CD4-positive, alpha-beta T cell treated with Interferon alpha-2 for 1 hour (primary cell): Measurements from ENCODE around the gene LAMTOR1.
A peak's percentile ranks its signal among the peaks of the same experiment; 100 is the strongest.

Experiments used
- DNase-seq, 2 donors: peaks; one replicate each; pipeline ENCODE4 v3.0.0-alpha.2; 2020 to 2022

The LAMTOR1 gene

GRCh38 chr11:72080326-72081183, 22.5 kb downstream of the LAMTOR1 start, which contains the start of the genes LRRC51 and NUMA1:
LRRC51 (plus strand) TSS chr11:72080850; CDS start chr11:72089084, 8,234 bp downstream.
NUMA1 (minus strand) TSS chr11:72080542; CDS start chr11:72035943, 44,599 bp downstream.
- DNase-seq = peak; percentile 100

GRCh38 chr11:72079819-72080325, 23.2 kb downstream of the LAMTOR1 start:
- DNase-seq = peak in 1 of 2 donors; percentile 55

- DNase-seq = no peak
These were observed 24.6 kb downstream of the LAMTOR1 start for GRCh38 chr11:72078477-72078876.

- no peak for DNase-seq
These were observed 27.3 kb downstream of the LAMTOR1 start for GRCh38 chr11:72075756-72076155.

- DNase-seq = peak in 1 of 2 donors; percentile 12
These were observed 28.0 kb downstream of the LAMTOR1 start for GRCh38 chr11:72075109-72075508.

GRCh38 chr11:72072348-72072747, 30.7 kb downstream of the LAMTOR1 start:
- no peak for DNase-seq

- no peak for DNase-seq
These were observed 32.6 kb downstream of the LAMTOR1 start for GRCh38 chr11:72070491-72070890.

GRCh38 chr11:72069787-72070251, 33.3 kb downstream of the LAMTOR1 start:
- DNase-seq = peak in 1 of 2 donors; percentile 63

GRCh38 chr11:72069200-72069599, 33.9 kb downstream of the LAMTOR1 start:
- DNase-seq = no peak

GRCh38 chr11:72067676-72068075, 35.4 kb downstream of the LAMTOR1 start:
- DNase-seq = no peak

GRCh38 chr11:72067266-72067665, 35.8 kb downstream of the LAMTOR1 start:
- no peak for DNase-seq

GRCh38 chr11:72066855-72067254, 36.2 kb downstream of the LAMTOR1 start:
- DNase-seq = no peak

- no peak for DNase-seq
These were observed 41.2 kb downstream of the LAMTOR1 start for GRCh38 chr11:72061739-72062396.

GRCh38 chr11:72058416-72059034, 44.6 kb downstream of the LAMTOR1 start:
- no peak for DNase-seq

GRCh38 chr11:72048766-72049460, 54.2 kb downstream of the LAMTOR1 start:
- DNase-seq = no peak
